ENCODE measurements around the gene PHRF1.

DNA sequence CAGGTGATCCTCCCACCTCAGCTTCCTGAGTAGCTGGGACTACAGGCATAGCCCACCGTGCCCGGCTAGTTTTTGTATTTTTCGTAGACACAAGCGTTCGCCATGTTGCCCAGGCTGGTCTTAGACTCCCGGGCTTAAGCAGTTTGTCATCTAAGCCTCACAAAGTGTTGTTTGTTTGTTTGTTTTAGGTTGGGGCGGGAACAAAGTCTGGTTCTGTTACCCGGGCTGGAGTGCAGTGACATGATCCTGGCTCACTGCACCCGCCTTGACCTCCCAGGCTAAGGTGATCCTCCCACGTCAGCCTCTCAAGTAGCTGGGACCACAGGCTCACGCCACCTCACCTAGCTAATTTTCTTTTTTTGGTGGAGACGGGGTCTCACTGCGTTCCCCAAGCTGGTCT is 26.9 kb downstream of the PHRF1 start:
- TF ChIP-seq, protein P1, sequence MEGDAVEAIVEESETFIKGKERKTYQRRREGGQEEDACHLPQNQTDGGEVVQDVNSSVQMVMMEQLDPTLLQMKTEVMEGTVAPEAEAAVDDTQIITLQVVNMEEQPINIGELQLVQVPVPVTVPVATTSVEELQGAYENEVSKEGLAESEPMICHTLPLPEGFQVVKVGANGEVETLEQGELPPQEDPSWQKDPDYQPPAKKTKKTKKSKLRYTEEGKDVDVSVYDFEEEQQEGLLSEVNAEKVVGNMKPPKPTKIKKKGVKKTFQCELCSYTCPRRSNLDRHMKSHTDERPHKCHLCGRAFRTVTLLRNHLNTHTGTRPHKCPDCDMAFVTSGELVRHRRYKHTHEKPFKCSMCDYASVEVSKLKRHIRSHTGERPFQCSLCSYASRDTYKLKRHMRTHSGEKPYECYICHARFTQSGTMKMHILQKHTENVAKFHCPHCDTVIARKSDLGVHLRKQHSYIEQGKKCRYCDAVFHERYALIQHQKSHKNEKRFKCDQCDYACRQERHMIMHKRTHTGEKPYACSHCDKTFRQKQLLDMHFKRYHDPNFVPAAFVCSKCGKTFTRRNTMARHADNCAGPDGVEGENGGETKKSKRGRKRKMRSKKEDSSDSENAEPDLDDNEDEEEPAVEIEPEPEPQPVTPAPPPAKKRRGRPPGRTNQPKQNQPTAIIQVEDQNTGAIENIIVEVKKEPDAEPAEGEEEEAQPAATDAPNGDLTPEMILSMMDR (IDR thresholded peaks at IDR 0.05; ENCODE audit: low read depth, low read length, missing input control), result no peak
- TF ChIP-seq, protein P2, sequence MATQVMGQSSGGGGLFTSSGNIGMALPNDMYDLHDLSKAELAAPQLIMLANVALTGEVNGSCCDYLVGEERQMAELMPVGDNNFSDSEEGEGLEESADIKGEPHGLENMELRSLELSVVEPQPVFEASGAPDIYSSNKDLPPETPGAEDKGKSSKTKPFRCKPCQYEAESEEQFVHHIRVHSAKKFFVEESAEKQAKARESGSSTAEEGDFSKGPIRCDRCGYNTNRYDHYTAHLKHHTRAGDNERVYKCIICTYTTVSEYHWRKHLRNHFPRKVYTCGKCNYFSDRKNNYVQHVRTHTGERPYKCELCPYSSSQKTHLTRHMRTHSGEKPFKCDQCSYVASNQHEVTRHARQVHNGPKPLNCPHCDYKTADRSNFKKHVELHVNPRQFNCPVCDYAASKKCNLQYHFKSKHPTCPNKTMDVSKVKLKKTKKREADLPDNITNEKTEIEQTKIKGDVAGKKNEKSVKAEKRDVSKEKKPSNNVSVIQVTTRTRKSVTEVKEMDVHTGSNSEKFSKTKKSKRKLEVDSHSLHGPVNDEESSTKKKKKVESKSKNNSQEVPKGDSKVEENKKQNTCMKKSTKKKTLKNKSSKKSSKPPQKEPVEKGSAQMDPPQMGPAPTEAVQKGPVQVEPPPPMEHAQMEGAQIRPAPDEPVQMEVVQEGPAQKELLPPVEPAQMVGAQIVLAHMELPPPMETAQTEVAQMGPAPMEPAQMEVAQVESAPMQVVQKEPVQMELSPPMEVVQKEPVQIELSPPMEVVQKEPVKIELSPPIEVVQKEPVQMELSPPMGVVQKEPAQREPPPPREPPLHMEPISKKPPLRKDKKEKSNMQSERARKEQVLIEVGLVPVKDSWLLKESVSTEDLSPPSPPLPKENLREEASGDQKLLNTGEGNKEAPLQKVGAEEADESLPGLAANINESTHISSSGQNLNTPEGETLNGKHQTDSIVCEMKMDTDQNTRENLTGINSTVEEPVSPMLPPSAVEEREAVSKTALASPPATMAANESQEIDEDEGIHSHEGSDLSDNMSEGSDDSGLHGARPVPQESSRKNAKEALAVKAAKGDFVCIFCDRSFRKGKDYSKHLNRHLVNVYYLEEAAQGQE (IDR thresholded peaks at IDR 0.05), result no peak
